Fibroblast of mammary gland (primary cell): ENCODE results near the gene MLX.
"Not testable (repeated sequence)": the region's sequence is repeated elsewhere in the genome, so short reads cannot be mapped to it uniquely, and the experiment has no call there.

Experiments
- DNase-seq: peaks from one replicate; pipeline ENCODE4 v3.0.0-alpha.2; 2010; ENCODE audit warnings: low read depth
- H3K4me3 ChIP-seq: 2 replicates; pipeline ENCODE4 v1.5.1; 2011; ENCODE audit warnings: low read depth, mild to moderate bottlenecking, low read length, moderate library complexity; ENCODE audit not compliant: control insufficient read depth
- CTCF ChIP-seq: conservative IDR thresholded peaks from 2 replicates; pipeline ENCODE4 v1.5.1; 2011; ENCODE audit warnings: low read depth, low read length, inconsistent platforms; ENCODE audit not compliant: control insufficient read depth, insufficient read depth

Gene MLX

DNA sequence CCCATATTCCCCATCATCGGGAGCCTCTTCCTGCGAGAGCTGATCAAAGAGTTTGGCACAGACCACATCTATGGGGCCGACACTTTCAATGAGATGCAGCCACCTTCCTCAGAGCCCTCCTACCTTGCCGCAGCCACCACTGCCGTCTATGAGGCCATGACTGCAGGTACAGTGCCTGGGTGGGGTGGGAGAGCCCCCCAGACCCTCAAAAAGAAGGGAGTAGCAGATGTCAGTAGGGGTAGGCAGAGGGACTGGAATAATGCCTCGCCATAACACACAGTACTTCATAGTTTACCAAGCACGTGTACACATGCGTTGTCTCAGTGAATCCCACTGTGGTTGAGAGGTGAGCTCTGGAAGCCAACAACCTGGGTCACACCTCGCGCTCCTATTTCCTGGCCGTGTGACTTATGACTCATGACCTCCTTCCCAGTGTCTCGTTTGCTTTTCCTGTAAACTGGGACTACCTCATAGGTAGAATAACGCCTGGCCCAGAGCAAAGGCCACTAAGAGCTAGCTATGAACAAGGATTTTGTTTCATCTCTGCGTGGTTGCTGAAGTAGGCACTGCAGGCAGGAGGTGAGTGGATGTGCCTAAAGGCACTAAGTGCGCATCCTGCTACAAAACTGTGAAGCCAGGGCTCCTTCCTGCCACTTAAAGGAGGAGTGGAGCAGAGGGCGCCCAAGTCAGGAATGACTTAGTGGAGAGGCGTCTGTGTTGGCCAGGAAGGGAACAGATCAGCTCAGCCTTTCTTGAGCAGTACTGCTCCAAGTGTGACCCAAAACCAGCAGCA is 25.7 kb upstream of the MLX start:
- DNase-seq = no peak
- H3K4me3 ChIP-seq = no peak overlapping the region
- TF ChIP-seq CTCF = no peak

DNA sequence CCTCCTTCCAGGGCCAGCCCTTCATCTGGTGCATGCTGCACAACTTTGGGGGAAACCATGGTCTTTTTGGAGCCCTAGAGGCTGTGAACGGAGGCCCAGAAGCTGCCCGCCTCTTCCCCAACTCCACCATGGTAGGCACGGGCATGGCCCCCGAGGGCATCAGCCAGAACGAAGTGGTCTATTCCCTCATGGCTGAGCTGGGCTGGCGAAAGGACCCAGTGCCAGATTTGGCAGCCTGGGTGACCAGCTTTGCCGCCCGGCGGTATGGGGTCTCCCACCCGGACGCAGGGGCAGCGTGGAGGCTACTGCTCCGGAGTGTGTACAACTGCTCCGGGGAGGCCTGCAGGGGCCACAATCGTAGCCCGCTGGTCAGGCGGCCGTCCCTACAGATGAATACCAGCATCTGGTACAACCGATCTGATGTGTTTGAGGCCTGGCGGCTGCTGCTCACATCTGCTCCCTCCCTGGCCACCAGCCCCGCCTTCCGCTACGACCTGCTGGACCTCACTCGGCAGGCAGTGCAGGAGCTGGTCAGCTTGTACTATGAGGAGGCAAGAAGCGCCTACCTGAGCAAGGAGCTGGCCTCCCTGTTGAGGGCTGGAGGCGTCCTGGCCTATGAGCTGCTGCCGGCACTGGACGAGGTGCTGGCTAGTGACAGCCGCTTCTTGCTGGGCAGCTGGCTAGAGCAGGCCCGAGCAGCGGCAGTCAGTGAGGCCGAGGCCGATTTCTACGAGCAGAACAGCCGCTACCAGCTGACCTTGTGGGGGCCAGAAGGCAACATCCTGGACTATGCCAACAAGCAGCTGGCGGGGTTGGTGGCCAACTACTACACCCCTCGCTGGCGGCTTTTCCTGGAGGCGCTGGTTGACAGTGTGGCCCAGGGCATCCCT is 23.5 kb upstream of the MLX start:
- no peak for TF ChIP-seq CTCF
- no peak for DNase-seq
- no peak overlapping the region for H3K4me3 ChIP-seq

DNA sequence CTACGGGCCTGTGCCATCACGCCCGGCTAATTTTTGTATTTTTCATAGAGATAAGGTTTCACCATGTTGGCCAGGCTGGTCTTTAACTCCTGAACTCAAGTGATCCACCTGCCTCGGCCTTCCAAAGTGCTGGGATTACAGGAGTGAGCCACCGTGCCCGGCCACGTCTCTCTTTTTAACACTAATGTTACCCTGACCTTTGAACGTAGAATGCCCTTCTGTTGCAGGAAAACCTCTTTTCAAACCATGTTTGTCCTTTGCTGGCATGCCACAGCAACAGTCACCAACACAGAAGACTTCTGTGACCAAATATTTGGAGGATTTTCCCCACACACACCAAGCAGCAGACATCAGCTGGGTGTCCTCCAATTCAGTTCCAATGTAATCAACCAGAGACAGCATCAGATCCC is 22.0 kb upstream of the MLX start:
- no peak overlapping the region for H3K4me3 ChIP-seq
- TF ChIP-seq CTCF = no peak
- no peak for DNase-seq

GRCh38 chr17:42545755-42546505 is 21.0 kb upstream of the MLX start:
- DNase-seq, H3K4me3 ChIP-seq: not testable (repeated sequence)

- no peak overlapping the region for H3K4me3 ChIP-seq
- TF ChIP-seq CTCF = no peak
- DNase-seq = no peak
Measured at GRCh38 chr17:42547001-42547461, 19.9 kb upstream of the MLX start.

- TF ChIP-seq CTCF = no peak
- no peak overlapping the region for H3K4me3 ChIP-seq
- DNase-seq = no peak
Measured at GRCh38 chr17:42547698-42548069, 19.2 kb upstream of the MLX start.
